Measurements from ENCODE around the gene FRMD4A. TPM values are rescaled to one million over a fixed set of nuclear protein-coding genes. Genes with fewer than 3 reads are reported as not detected.
A peak's percentile ranks its signal among the peaks of the same experiment; 100 is the strongest.

The FRMD4A gene
- total and polyA plus RNA-seq, 3 donors from 2014 or later = 15.0 to 20.8 (median 18.7) TPM

DNA sequence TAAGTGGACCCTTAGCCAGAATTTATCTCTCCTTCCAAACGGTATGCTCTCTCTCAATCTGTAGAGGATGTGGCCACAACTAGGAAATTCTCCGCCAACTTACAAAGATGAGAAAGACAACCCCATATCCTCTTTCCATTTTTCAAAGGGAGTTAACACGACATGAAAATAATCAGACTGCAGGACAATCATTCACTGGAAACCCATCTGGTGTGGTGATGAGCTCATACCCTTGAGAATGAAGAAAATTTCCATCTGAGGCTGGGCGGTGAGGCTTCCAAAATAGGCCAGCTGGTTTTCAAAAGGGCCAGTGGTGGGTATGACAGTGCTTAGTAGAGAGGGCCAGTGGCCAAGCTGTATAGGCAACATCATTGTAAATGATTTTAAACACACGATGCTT lies 369.6 kb downstream of the FRMD4A start:
- H3K27ac ChIP-seq = no peak overlapping the region
- WGBS, 2 donors = 60 to 64% methylated on average over 5 of the region's 5 CpGs
- H3K4me3 ChIP-seq = no peak overlapping the region
- no peaks in the 10 kb centered on the region for H3K4me1 ChIP-seq
- DNase-seq = no peak
- TF ChIP-seq POLR2A (IDR thresholded peaks at IDR 0.05) (no peak), CTCF (IDR thresholded peaks at IDR 0.05) (no peak)
- intact Hi-C loops (cut with DNase I; ENCODE audit: low total_unique reads) = no loop called here
- no peaks in the 10 kb centered on the region for H3K27me3 ChIP-seq
- no peaks in the 10 kb centered on the region for H3K9me3 ChIP-seq
- H3K36me3 ChIP-seq (ENCODE audit: low read depth, missing control alignments) = no peaks in the 10 kb centered on the region

DNA sequence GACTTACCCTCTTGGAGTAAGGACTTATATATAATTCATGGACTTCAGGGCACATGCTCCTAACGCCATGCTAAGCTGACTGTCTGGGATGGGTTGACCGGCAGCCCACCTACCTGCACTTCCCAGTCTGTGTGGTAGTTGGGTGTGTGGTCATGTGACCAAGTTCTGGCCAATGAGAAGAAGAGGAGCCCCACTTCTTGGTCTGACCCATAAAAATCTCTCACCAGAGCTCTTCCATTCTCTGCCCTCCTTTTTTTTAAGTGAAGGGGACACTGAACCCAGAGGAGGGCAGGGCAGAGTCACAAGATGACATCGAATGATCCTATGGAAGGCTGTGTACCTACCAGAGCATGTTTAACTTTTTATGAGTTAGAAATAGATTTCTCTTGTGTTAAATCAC lies 370.1 kb downstream of the FRMD4A start:
- no peaks in the 10 kb centered on the region for H3K9me3 ChIP-seq
- no peak overlapping the region for H3K4me3 ChIP-seq
- H3K27me3 ChIP-seq = no peaks in the 10 kb centered on the region
- H3K36me3 ChIP-seq (ENCODE audit: low read depth, missing control alignments) = no peaks in the 10 kb centered on the region
- no peak overlapping the region for H3K27ac ChIP-seq
- 72 to 87% methylated on average over 3 of the region's 3 CpGs for WGBS, 2 donors
- DNase-seq = peak; percentile 23
- no peaks in the 10 kb centered on the region for H3K4me1 ChIP-seq
- no peak for TF ChIP-seq POLR2A (IDR thresholded peaks at IDR 0.05)
- TF ChIP-seq CTCF (IDR thresholded peaks at IDR 0.05) = no peak
- intact Hi-C loops (cut with DNase I; ENCODE audit: low total_unique reads) = no loop called here

- H3K9me3 ChIP-seq = no peaks in the 10 kb centered on the region
- DNase-seq = no peak
- H3K4me1 ChIP-seq = no peaks in the 10 kb centered on the region
- H3K27me3 ChIP-seq = no peaks in the 10 kb centered on the region
- H3K36me3 ChIP-seq (ENCODE audit: low read depth, missing control alignments) = no peaks in the 10 kb centered on the region
- H3K4me3 ChIP-seq = no peak overlapping the region
- intact Hi-C loops (cut with DNase I; ENCODE audit: low total_unique reads) = no loop called here
- H3K27ac ChIP-seq = no peak overlapping the region
- WGBS, 2 donors = 49 to 55% methylated on average over 18 of the region's 18 CpGs
- TF ChIP-seq POLR2A (IDR thresholded peaks at IDR 0.05) (no peak), CTCF (IDR thresholded peaks at IDR 0.05) (no peak)
These were observed 371.0 kb downstream of the FRMD4A start for GRCh38 chr10:13959443-13960359.

DNA sequence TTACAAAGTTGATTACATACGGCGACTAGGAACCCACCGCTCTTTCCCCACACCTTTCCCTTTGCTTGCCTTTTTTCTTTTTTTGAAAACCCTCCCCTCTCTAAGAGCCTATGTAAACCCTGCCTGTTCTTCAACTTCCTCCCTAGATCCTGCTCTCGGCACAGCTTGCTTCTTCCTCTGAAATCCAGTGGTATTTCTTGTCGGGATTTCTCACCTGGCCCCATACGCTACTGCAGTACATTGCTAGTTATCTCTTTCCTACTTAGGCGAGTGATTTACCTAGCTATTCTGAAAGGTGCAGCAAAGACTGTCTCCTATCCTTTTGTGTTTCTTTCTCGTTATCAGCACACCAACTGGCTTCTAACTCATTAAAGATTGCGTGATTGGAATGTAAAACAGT lies 372.9 kb downstream of the FRMD4A start:
- TF ChIP-seq POLR2A (IDR thresholded peaks at IDR 0.05) = no peak
- TF ChIP-seq CTCF (IDR thresholded peaks at IDR 0.05) = no peak
- Histone ChIP-seq H3K27me3 (no peaks in the 10 kb centered on the region), H3K9me3 (no peaks in the 10 kb centered on the region), H3K27ac (no peak overlapping the region), H3K36me3 (ENCODE audit: low read depth, missing control alignments) (no peaks in the 10 kb centered on the region), H3K4me1 (no peaks in the 10 kb centered on the region), H3K4me3 (no peak overlapping the region)
- no peak for DNase-seq
- intact Hi-C loops (cut with DNase I; ENCODE audit: low total_unique reads) = no loop called here
- 59 to 78% methylated on average over 9 of the region's 9 CpGs for WGBS, 2 donors

GRCh38 chr10:13956826-13957225 lies 373.9 kb downstream of the FRMD4A start:
- no peaks in the 10 kb centered on the region for H3K9me3 ChIP-seq
- intact Hi-C loops (cut with DNase I; ENCODE audit: low total_unique reads) = no loop called here
- no peak for TF ChIP-seq CTCF (IDR thresholded peaks at IDR 0.05)
- no peak for TF ChIP-seq POLR2A (IDR thresholded peaks at IDR 0.05)
- 27 to 33% methylated on average over 8 of the region's 8 CpGs for WGBS, 2 donors
- no peak overlapping the region for H3K4me3 ChIP-seq
- DNase-seq = peak; percentile 67
- no peaks in the 10 kb centered on the region for H3K4me1 ChIP-seq
- no peaks in the 10 kb centered on the region for H3K36me3 ChIP-seq (ENCODE audit: low read depth, missing control alignments)
- H3K27ac ChIP-seq = no peak overlapping the region
- H3K27me3 ChIP-seq = no peaks in the 10 kb centered on the region

All from testis (tissue), 3 donors.